Activated CD4-positive, alpha-beta memory T cell treated with anti-CD3 and anti-CD28 coated beads for 36 hours (primary cell): ENCODE results near the gene CTNNA3. TPM values are rescaled to one million over a fixed set of nuclear protein-coding genes. Genes with fewer than 3 reads are reported as not detected.

Source experiments
- CTCF ChIA-PET: fragments of 350-600 bp; sonication (Branson Sonifier 250); formaldehyde crosslinking; loops from one replicate; lab custom pipeline; 2021; ENCODE audit warnings: antibody characterized with exemption, inconsistent platforms; lab: Charles Lee
- POLR2A ChIA-PET: fragments of 350-600 bp; sonication (Branson Sonifier 250); formaldehyde crosslinking; loops from one replicate; lab custom pipeline; 2021; ENCODE audit warnings: antibody characterized with exemption; lab: Charles Lee
- DNase-seq: peaks from one replicate; pipeline ENCODE4 v3.0.0-alpha.2; 2020
- H3K27ac Mint-ChIP-seq: one replicate; pipeline ENCODE4 v1.8.0; 2021; ENCODE audit warnings: mixed read lengths
- H3K27me3 Mint-ChIP-seq: one replicate; pipeline ENCODE4 v1.8.0; 2021; ENCODE audit warnings: mixed read lengths
- H3K36me3 Mint-ChIP-seq: one replicate; pipeline ENCODE4 v1.8.0; 2021; ENCODE audit warnings: mixed read lengths
- H3K4me1 Mint-ChIP-seq: one replicate; pipeline ENCODE4 v1.8.0; 2021; ENCODE audit warnings: low read depth, mixed read lengths
- H3K4me3 Mint-ChIP-seq: one replicate; pipeline ENCODE4 v1.8.0; 2021; ENCODE audit warnings: mild to moderate bottlenecking, mixed read lengths
- H3K9me3 Mint-ChIP-seq: one replicate; pipeline ENCODE4 v1.8.0; 2021; ENCODE audit warnings: mixed read lengths
- intact Hi-C: fragments of 100-400 bp; cut with micrococcal nuclease; formaldehyde crosslinking; loops from one replicate; pipeline ENCODE4 v1.15.1; 2023
- total RNA-seq, 2 experiments: library from RNA; stranded (reverse); gene quantifications; one replicate each; pipeline ENCODE4 v1.2.3, GENCODE V29; 2021

The CTNNA3 gene
- total RNA-seq, 2 experiments from 2014 or later: not detected

DNA sequence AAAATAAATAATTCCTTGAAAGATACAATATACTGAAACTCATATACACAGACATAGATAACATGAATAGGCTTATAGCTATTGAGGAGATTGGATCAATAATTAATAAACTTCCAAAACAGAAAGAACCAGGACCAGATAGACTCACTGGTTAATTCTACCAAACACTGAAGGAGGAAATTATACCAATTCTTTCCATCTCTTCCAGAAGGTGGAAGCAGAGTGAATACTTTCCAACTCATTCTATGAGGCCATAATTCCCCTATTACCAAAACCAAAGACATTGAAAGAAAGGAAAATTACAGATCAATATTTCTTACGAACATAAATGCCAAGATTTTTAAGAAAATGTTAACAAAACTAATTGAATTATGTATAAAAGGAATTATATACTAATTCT, 1394.9 kb downstream of the CTNNA3 start:
- CTCF ChIA-PET: no interaction called here
- DNase-seq: no peak
- intact Hi-C loops: no loop called here
- Mint-ChIP-seq H3K4me1 (no peaks in the 10 kb centered on the region), H3K9me3 (no peaks in the 10 kb centered on the region), H3K4me3 (no peak overlapping the region), H3K27me3 (no peaks in the 10 kb centered on the region), H3K27ac (no peak overlapping the region), H3K36me3 (no peaks in the 10 kb centered on the region)
- POLR2A ChIA-PET: no interaction called here

DNA sequence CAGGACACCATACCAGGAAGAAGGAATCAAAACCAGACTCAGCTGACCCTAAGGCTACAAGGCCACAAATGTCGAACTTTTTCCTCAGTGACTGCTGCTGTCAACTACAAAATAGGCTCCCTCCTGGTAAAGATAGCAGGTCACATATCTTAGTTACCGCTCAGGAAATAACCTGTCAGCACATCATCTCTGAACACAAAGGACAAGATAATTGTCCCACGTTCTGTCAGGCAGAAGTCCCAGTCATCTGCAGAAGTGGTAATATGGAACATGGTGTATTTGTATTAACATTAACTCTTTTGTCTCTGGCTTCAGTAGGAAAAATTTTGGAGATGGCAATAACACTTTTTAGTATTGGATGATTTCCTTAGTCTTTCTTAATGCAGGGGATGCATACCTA, 1400.4 kb downstream of the CTNNA3 start:
- DNase-seq: no peak
- Mint-ChIP-seq H3K9me3 (no peaks in the 10 kb centered on the region), H3K4me1 (no peaks in the 10 kb centered on the region), H3K27ac (no peak overlapping the region), H3K4me3 (no peak overlapping the region), H3K36me3 (no peaks in the 10 kb centered on the region), H3K27me3 (no peaks in the 10 kb centered on the region)
- intact Hi-C loops: no loop called here
- POLR2A ChIA-PET: no interaction called here
- CTCF ChIA-PET: no interaction called here

DNA sequence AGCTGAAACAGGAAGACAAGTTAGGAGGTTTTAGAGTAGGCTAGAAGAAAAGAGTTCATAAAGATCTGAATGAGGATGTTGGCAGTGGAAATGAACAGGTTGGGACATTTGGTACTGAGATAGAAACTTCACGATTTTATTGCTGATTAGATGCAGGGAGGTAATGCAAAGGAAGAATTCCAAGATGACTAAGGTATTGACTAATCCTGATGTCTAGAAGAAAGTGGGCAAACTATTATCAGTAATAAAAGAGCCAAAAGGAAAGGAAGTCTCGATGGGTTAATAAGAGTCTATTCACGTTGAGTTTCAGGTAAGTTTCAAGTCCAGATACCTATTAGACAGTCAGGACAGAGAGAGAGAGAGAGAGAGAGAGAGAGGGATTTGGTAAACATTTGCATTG, 1401.5 kb downstream of the CTNNA3 start:
- Mint-ChIP-seq H3K27ac (no peak overlapping the region), H3K27me3 (no peaks in the 10 kb centered on the region), H3K4me1 (no peaks in the 10 kb centered on the region), H3K36me3 (no peaks in the 10 kb centered on the region), H3K9me3 (no peaks in the 10 kb centered on the region), H3K4me3 (no peak overlapping the region)
- DNase-seq: no peak
- POLR2A ChIA-PET: no interaction called here
- intact Hi-C loops: no loop called here
- CTCF ChIA-PET: no interaction called here

DNA sequence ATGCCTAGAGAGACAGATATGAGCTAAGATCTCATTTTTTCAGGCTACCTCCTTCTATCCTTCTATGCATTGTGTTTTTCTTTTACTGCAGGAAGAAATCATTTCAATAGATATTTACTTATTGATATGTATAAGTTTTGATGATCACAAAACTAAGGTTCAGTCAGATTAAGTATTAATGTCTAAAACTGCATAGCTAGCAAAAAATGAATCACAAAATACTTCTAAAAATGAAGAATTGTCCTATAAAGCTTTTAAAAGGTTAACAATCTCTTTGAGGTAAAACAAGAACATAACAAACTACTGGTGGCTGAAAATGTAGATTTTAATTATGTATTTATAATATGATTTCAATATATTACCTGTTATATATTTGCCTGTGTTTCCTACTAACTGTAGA, 1403.1 kb downstream of the CTNNA3 start:
- ChIA-PET POLR2A (no interaction called here), CTCF (no interaction called here)
- Mint-ChIP-seq H3K27me3 (no peaks in the 10 kb centered on the region), H3K36me3 (no peaks in the 10 kb centered on the region), H3K27ac (no peak overlapping the region), H3K9me3 (no peaks in the 10 kb centered on the region), H3K4me1 (no peaks in the 10 kb centered on the region), H3K4me3 (no peak overlapping the region)
- intact Hi-C loops: no loop called here
- DNase-seq: no peak

DNA sequence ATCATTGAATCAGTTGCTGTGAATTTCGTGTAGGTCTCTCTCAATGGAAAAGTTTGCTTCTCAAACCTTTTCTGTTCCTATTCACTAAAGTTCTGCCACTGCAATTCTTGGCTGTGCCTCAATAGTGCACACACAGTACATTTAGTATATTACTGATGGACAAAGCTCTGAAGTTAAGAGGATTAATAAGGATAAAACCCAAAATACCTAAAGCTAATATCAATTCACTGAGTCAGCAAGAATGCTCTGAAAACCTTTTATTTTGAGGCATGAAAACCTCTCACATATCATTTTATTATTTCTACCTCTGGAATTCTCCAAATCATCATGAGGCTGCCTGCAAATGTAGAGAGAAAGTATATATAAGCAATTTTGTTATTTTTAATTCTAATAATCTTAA, 1403.5 kb downstream of the CTNNA3 start:
- no peak overlapping the region for H3K4me3 Mint-ChIP-seq
- no peaks in the 10 kb centered on the region for H3K9me3 Mint-ChIP-seq
- H3K27ac Mint-ChIP-seq: no peak overlapping the region
- no peaks in the 10 kb centered on the region for H3K36me3 Mint-ChIP-seq
- CTCF ChIA-PET: no interaction called here
- POLR2A ChIA-PET: no interaction called here
- H3K27me3 Mint-ChIP-seq: no peaks in the 10 kb centered on the region
- intact Hi-C loops: no loop called here
- no peaks in the 10 kb centered on the region for H3K4me1 Mint-ChIP-seq
- DNase-seq: no peak

DNA sequence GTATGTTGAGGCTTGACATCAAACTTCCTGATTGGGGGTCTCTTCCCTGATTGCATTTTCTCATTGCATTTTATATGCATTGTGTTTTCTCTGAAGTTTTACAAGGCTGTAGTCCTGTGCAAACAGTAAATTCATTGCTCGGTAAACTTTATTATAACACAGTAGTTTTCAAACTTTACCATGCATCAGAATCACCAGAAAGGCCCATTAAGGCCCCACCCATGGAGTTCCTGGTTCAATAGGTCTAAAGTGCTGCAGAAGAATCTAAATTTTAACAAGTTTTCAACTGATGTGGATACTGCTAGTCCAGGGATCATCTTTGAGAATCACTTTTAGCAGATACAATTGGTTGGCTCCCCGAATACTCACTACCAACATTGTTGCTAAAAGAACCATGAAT, 1404.9 kb downstream of the CTNNA3 start:
- no peak overlapping the region for H3K4me3 Mint-ChIP-seq
- intact Hi-C loops: no loop called here

DNA sequence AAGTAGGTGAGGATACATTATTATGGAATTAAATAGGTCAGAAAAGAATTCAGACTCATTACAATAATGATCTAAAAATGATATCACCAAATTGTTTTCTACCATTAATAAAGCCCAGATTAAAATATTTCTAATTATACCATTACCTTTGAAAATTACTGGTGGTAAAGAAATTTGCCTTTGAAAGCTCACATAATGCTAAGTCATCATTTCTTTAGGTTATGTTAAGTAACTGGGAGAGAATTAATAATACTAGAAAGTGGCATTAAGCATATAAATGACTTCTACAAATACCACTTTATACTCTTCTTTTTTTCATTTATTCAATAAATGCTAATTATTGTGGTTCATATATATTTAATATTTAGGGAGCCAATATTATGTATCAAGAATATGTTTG, 1411.4 kb downstream of the CTNNA3 start:
- ChIA-PET POLR2A (no interaction called here), CTCF (no interaction called here)
- no peak overlapping the region for H3K27ac Mint-ChIP-seq
- H3K4me1 Mint-ChIP-seq: no peaks in the 10 kb centered on the region
- H3K36me3 Mint-ChIP-seq: no peaks in the 10 kb centered on the region
- H3K4me3 Mint-ChIP-seq: no peak overlapping the region
- H3K27me3 Mint-ChIP-seq: no peaks in the 10 kb centered on the region
- intact Hi-C loops: no loop called here
- DNase-seq: no peak
- no peaks in the 10 kb centered on the region for H3K9me3 Mint-ChIP-seq

More for the DNA sequence above, 1404.9 kb downstream of the CTNNA3 start:
- no peaks in the 10 kb centered on the region for H3K9me3 Mint-ChIP-seq
- ChIA-PET CTCF (no interaction called here), POLR2A (no interaction called here)
- H3K36me3 Mint-ChIP-seq: no peaks in the 10 kb centered on the region
- H3K27ac Mint-ChIP-seq: no peak overlapping the region
- H3K4me1 Mint-ChIP-seq: no peaks in the 10 kb centered on the region
- H3K27me3 Mint-ChIP-seq: no peaks in the 10 kb centered on the region
- no peak for DNase-seq

DNA sequence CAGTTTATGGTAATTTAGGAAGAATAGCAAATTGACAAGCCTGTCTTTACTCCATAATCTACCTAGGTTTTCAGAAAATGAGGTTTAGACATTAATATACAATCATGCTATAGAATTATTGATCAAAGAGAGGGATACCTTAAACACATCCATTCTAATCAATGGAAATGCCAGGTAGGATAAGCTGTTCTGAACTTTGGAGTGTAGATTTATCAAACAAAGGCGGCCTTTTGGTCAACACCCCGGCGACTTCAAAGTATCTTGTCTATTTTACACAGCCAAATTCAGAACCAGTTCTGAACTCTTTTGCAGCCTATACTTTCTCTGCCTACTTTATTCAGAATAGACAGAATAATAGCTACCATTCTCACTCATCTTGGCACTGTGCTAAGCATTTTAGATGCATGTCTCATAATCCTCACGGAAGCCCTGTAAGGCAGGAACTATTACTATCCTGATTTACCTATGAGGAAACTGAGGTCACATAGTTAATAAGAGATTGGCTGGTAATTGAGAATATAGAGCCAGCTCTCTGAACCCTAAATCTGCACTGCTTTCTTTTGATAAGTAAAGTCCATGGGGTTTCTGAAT, 1412.0 kb downstream of the CTNNA3 start:
- no peaks in the 10 kb centered on the region for H3K27me3 Mint-ChIP-seq
- ChIA-PET CTCF (no interaction called here), POLR2A (no interaction called here)
- H3K9me3 Mint-ChIP-seq: no peaks in the 10 kb centered on the region
- no peak for DNase-seq
- H3K36me3 Mint-ChIP-seq: no peaks in the 10 kb centered on the region
- intact Hi-C loops: no loop called here
- no peak overlapping the region for H3K4me3 Mint-ChIP-seq
- no peaks in the 10 kb centered on the region for H3K4me1 Mint-ChIP-seq
- no peak overlapping the region for H3K27ac Mint-ChIP-seq

DNA sequence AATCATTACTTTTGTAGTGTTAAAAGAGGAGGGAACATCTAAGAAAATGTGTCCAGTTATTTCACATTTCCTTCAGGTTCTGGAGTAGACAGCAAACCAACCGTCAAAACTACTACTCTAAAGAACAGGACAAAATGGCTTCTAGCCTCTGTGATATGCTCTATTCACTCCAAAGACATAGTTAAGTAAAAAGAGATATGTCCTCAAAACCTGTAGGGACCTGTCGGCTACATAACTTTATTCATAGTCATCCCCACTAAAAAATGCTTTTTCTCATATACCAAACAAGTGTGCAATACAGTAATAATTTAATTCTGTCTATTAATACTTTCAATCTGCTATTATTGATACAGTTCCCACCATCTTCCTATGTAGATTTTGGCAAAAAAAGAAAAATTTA, 1412.9 kb downstream of the CTNNA3 start:
- H3K4me3 Mint-ChIP-seq: no peak overlapping the region
- no peak for DNase-seq
- intact Hi-C loops: no loop called here
- no peaks in the 10 kb centered on the region for H3K9me3 Mint-ChIP-seq
- no peaks in the 10 kb centered on the region for H3K4me1 Mint-ChIP-seq
- ChIA-PET POLR2A (no interaction called here), CTCF (interaction anchor here (0.6 kb wide), 1 partner anchor 21 kb away, joined by 5 read pairs; no protein-coding TSS in a partner anchor)
- H3K27ac Mint-ChIP-seq: no peak overlapping the region
- H3K27me3 Mint-ChIP-seq: no peaks in the 10 kb centered on the region
- no peaks in the 10 kb centered on the region for H3K36me3 Mint-ChIP-seq

DNA sequence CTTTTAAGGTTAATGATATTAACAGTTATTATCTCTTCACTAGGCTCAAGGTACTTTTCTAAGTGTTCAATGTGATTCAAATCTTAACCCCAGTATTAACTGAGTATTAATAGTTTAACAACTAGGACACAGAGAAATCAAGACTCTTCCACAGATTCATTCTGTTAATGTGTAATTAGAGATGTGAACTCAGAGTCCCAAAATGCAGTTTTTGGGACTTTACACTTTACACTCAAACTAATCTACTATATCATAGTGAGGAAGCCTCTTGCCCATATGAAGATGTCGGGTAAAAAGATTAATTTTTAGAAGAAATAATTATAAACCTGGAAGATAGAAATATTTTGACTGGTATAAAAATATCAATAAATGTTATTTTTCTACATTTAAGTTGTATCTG, 1414.7 kb downstream of the CTNNA3 start:
- ChIA-PET POLR2A (no interaction called here), CTCF (no interaction called here)
- no peak overlapping the region for H3K27ac Mint-ChIP-seq

DNA sequence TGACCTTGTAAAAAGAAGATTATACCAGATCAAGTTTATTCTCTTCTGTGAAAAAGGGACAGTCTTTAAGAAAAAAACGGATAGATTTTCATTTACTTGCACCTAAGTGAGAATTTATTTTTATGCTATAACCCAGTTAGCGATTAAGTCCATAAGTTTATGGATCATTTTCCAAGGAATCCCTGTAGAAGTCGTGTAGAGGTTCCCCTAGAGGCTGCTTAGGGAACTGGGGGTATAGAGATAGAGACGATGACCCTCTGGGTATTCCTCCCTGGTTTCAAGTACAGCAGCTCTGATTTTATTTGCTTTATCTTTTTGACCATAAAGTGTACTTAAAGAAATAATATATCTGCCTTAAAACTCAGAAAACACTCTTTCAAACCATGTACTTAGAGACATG, 1418.5 kb downstream of the CTNNA3 start:
- H3K9me3 Mint-ChIP-seq: no peaks in the 10 kb centered on the region
- no peak overlapping the region for H3K27ac Mint-ChIP-seq
- intact Hi-C loops: no loop called here
- no peak for DNase-seq
- H3K4me1 Mint-ChIP-seq: no peaks in the 10 kb centered on the region
- no peaks in the 10 kb centered on the region for H3K36me3 Mint-ChIP-seq
- H3K27me3 Mint-ChIP-seq: no peaks in the 10 kb centered on the region
- no peak overlapping the region for H3K4me3 Mint-ChIP-seq
- ChIA-PET CTCF (no interaction called here), POLR2A (no interaction called here)

More for the DNA sequence above, 1414.7 kb downstream of the CTNNA3 start:
- H3K4me3 Mint-ChIP-seq: no peak overlapping the region
- no peaks in the 10 kb centered on the region for H3K9me3 Mint-ChIP-seq
- H3K27me3 Mint-ChIP-seq: no peaks in the 10 kb centered on the region
- intact Hi-C loops: no loop called here
- H3K4me1 Mint-ChIP-seq: no peaks in the 10 kb centered on the region
- no peak for DNase-seq
- H3K36me3 Mint-ChIP-seq: no peaks in the 10 kb centered on the region

DNA sequence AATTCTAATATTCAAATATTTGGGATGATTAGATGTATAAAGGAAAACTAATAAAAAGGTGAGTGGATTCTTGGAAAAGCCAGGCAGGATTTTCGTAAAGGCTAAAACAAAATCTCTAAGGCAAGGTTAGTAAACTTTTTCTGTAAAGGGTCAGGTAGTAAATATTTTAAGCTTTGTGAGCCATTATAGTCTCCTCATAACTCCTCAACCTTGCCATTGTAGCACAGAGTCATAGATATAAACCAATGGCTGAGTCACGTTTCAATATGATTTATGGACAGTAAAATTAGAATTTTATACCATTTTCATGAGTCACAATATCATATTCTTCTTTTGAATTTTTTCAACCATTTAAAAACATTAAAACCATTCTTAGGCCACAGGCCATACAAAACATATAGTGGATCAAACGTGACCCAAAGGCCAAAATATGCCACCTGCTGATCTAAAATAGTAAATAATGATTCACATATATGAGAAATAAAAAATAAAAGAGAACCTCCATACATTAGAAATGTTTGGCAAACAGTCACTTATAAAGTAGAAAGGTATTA, 1422.0 kb downstream of the CTNNA3 start:
- Mint-ChIP-seq H3K27me3 (no peaks in the 10 kb centered on the region), H3K9me3 (no peaks in the 10 kb centered on the region), H3K27ac (no peak overlapping the region), H3K4me1 (no peaks in the 10 kb centered on the region), H3K4me3 (no peak overlapping the region), H3K36me3 (no peaks in the 10 kb centered on the region)
- ChIA-PET CTCF (no interaction called here), POLR2A (no interaction called here)
- intact Hi-C loops: no loop called here
- DNase-seq: no peak

DNA sequence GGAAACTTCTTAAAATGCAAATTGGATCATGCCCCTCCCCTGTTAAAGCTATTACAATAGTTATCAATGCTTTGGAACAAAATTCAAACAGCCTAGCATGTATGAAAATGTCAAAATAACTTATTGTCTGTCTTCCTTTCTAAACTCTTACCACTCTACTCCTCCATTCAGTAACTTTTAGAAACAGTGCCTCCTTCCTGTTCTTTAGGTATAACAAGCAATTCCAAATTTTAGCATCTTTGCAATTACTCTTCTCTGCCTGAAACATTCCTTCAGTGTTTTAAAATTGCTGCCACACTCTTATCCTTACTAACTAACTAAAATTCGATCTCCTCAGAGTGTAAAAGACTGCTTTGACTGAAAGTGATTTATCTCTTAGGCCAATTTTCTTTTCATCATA, 1430.6 kb downstream of the CTNNA3 start:
- no peak for DNase-seq
- no peaks in the 10 kb centered on the region for H3K9me3 Mint-ChIP-seq
- no peak overlapping the region for H3K27ac Mint-ChIP-seq
- no peaks in the 10 kb centered on the region for H3K4me1 Mint-ChIP-seq
- no peaks in the 10 kb centered on the region for H3K36me3 Mint-ChIP-seq
- CTCF ChIA-PET: no interaction called here
- no peaks in the 10 kb centered on the region for H3K27me3 Mint-ChIP-seq
- no peak overlapping the region for H3K4me3 Mint-ChIP-seq
- POLR2A ChIA-PET: no interaction called here
- intact Hi-C loops: no loop called here
